ENCODE measurements around the gene RAPGEF2.

RAPGEF2 gene

GRCh38 chr4:159341522-159341921 is 238.6 kb downstream of the RAPGEF2 start:
- H3K27ac ChIP-seq, result no peak overlapping the region
- TF ChIP-seq ZFX (IDR thresholded peaks at IDR 0.05), result no peak
- TF ChIP-seq CTCF (conservative IDR thresholded peaks at IDR 0.05), result no peak

GRCh38 chr4:159342374-159342773 is 239.5 kb downstream of the RAPGEF2 start:
- H3K27ac ChIP-seq, result no peak overlapping the region
- no peak for TF ChIP-seq ZFX (IDR thresholded peaks at IDR 0.05)
- TF ChIP-seq CTCF (conservative IDR thresholded peaks at IDR 0.05), result no peak

- no peak for TF ChIP-seq ZFX (IDR thresholded peaks at IDR 0.05)
- TF ChIP-seq CTCF (conservative IDR thresholded peaks at IDR 0.05), result no peak
- no peak overlapping the region for H3K27ac ChIP-seq
Observed at GRCh38 chr4:159343116-159343515, 240.2 kb downstream of the RAPGEF2 start.

GRCh38 chr4:159344877-159345276 is 242.0 kb downstream of the RAPGEF2 start:
- H3K27ac ChIP-seq, result no peak overlapping the region
- TF ChIP-seq ZFX (IDR thresholded peaks at IDR 0.05) (no peak), CTCF (conservative IDR thresholded peaks at IDR 0.05) (no peak)

GRCh38 chr4:159346681-159347080 is 243.8 kb downstream of the RAPGEF2 start:
- TF ChIP-seq CTCF (conservative IDR thresholded peaks at IDR 0.05), result no peak
- TF ChIP-seq ZFX (IDR thresholded peaks at IDR 0.05), result no peak
- H3K27ac ChIP-seq, result no peak overlapping the region

GRCh38 chr4:159347813-159348212 is 244.9 kb downstream of the RAPGEF2 start:
- H3K27ac ChIP-seq, result no peak overlapping the region
- TF ChIP-seq ZFX (IDR thresholded peaks at IDR 0.05), result no peak

GRCh38 chr4:159349332-159349731 is 246.5 kb downstream of the RAPGEF2 start:
- H3K27ac ChIP-seq, result no peak overlapping the region
- TF ChIP-seq CTCF (conservative IDR thresholded peaks at IDR 0.05) (no peak), ZFX (IDR thresholded peaks at IDR 0.05) (no peak)

- H3K27ac ChIP-seq, result no peak overlapping the region
- TF ChIP-seq CTCF (conservative IDR thresholded peaks at IDR 0.05) (no peak), ZFX (IDR thresholded peaks at IDR 0.05) (no peak)
Observed at GRCh38 chr4:159352609-159353008, 249.7 kb downstream of the RAPGEF2 start.
